ENCODE data around the gene GGA3. TPM values are rescaled to one million over a fixed set of nuclear protein-coding genes. Genes with fewer than 3 reads are reported as not detected.

GGA3 gene
- total and polyA plus RNA-seq, 4 donors, result 4.6 to 17.3 (median 9.2) TPM

DNA sequence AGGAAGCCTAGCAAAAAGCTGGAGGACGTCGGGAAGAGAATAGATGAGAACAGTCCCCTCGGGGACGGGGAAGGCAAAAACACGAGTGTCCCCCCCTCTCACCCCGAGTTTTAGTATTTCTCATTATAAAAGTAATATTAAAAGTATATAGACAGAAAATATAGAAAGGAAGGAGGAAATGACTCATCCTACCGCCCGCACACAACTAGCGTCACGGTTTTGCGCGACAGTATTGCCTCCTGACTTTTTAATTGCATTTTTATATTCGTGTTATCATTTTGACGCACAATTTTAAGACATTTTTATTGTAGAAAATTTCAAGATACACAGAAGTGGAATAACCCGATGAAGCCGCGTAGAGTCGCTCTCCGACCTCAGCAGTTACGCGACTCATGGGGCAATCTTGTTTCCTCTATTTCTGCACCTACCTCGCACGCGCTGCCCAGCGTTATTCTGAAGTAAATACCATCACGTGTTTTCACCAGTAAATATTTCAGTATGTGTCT is 28.5 kb upstream of the GGA3 start (continued):
- TF ChIP-seq TAF1 (conservative IDR thresholded peaks at IDR 0.05), result no peak
- TF ChIP-seq HNF4A (conservative IDR thresholded peaks at IDR 0.05), result no peak
- no peak for TF ChIP-seq EGR1 (IDR thresholded peaks at IDR 0.05; ENCODE audit: low read depth in 2 of 2)
- TF ChIP-seq SP1 (IDR thresholded peaks at IDR 0.05), result no peak
- TF ChIP-seq, protein P1, sequence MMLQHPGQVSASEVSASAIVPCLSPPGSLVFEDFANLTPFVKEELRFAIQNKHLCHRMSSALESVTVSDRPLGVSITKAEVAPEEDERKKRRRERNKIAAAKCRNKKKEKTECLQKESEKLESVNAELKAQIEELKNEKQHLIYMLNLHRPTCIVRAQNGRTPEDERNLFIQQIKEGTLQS (IDR thresholded peaks at IDR 0.05), result no peak
- no peak for TF ChIP-seq NR2F2 (IDR thresholded peaks at IDR 0.05)
- peak; percentile 76 to 86 for TF ChIP-seq JUND (IDR thresholded peaks at IDR 0.05)

DNA sequence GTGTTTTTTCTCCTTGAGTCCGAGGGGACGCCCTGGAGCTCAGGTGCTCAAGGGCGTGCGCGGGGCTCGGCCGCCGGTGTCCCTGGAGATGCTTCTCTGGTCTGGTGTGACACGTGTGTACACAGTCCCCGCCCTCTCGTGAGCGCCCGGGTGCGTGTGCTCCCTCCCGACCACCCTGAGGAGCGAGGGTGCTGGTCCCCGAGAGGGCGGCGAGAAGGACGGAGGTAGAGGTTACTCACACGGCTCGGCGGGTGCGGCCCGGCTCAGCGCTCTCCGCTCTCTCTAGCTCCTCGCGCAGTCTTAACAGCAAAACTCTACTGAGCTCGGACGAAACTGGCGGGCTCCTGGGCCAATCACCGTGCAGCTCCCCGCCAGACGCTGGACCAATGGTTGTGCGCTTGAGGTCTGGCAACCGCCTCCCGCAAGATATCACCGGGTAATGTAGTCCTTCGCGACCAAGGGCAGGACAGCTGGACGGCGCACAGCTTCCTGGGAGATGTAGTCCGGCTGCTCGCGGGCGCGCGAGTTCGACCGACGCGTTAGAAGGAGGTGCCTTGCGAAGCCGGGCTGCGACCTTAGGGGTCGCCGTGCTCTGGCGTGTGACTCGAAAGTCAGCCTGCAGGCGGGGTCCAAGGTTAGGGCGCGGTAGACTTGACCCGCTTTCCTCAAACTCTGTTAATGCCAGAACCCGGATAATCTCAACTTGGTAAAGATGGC is 27.9 kb upstream of the GGA3 start, which contains the start of gene SLC25A19:
Gene SLC25A19 (minus strand): TSS at position 319 of the 717 bp plus-strand sequence. CDS start 2,669 bp downstream, outside the sequence.
- H3K4me1 ChIP-seq (ENCODE audit: control insufficient read depth in 4 of 4, insufficient read depth in 4 of 4, low read length in 3 of 4), result peaks cover 0 to 10% (median 7%) of the 10 kb centered on the region in 4 donors

More for the DNA sequence above, 27.9 kb upstream of the GGA3 start, which contains the start of gene SLC25A19:
- peaks cover 0 to 6% (median 0%) of the 10 kb centered on the region in 4 donors for H3K36me3 ChIP-seq (ENCODE audit: control insufficient read depth in 4 of 4, insufficient read depth in 3 of 4, low read depth in 1 of 4, low read length in 3 of 4)
- WGBS, result under 1% methylated on average over 65 of the region's 65 CpGs
- TF ChIP-seq RAD21 (IDR thresholded peaks at IDR 0.05) (no peak), NR2F2 (IDR thresholded peaks at IDR 0.05) (peak; percentile 86), SP1 (IDR thresholded peaks at IDR 0.05) (peak; percentile 90), JUND (IDR thresholded peaks at IDR 0.05) (no peak), FOXA1 (IDR thresholded peaks at IDR 0.05) (peak; percentile 4), FOXA2 (IDR thresholded peaks at IDR 0.05) (no peak), RXRA (IDR thresholded peaks at IDR 0.05) (peak; percentile 58 to 73), YY1 (IDR thresholded peaks at IDR 0.05) (peak; percentile 93), GABPA (IDR thresholded peaks at IDR 0.05 in 1 of 2, conservative IDR thresholded peaks at IDR 0.05 in 1 of 2) (peak in 1 of 2 donors; percentile 77), TAF1 (conservative IDR thresholded peaks at IDR 0.05) (no peak), HNF4A (conservative IDR thresholded peaks at IDR 0.05) (no peak), EGR1 (IDR thresholded peaks at IDR 0.05; ENCODE audit: low read depth in 2 of 2) (no peak), HNF4G (IDR thresholded peaks at IDR 0.05) (no peak)
- TF ChIP-seq, protein P1 (IDR thresholded peaks at IDR 0.05), result no peak
- TF ChIP-seq, protein P2, sequence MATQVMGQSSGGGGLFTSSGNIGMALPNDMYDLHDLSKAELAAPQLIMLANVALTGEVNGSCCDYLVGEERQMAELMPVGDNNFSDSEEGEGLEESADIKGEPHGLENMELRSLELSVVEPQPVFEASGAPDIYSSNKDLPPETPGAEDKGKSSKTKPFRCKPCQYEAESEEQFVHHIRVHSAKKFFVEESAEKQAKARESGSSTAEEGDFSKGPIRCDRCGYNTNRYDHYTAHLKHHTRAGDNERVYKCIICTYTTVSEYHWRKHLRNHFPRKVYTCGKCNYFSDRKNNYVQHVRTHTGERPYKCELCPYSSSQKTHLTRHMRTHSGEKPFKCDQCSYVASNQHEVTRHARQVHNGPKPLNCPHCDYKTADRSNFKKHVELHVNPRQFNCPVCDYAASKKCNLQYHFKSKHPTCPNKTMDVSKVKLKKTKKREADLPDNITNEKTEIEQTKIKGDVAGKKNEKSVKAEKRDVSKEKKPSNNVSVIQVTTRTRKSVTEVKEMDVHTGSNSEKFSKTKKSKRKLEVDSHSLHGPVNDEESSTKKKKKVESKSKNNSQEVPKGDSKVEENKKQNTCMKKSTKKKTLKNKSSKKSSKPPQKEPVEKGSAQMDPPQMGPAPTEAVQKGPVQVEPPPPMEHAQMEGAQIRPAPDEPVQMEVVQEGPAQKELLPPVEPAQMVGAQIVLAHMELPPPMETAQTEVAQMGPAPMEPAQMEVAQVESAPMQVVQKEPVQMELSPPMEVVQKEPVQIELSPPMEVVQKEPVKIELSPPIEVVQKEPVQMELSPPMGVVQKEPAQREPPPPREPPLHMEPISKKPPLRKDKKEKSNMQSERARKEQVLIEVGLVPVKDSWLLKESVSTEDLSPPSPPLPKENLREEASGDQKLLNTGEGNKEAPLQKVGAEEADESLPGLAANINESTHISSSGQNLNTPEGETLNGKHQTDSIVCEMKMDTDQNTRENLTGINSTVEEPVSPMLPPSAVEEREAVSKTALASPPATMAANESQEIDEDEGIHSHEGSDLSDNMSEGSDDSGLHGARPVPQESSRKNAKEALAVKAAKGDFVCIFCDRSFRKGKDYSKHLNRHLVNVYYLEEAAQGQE (IDR thresholded peaks at IDR 0.05), result peak; percentile 44
- TF ChIP-seq, protein P3, sequence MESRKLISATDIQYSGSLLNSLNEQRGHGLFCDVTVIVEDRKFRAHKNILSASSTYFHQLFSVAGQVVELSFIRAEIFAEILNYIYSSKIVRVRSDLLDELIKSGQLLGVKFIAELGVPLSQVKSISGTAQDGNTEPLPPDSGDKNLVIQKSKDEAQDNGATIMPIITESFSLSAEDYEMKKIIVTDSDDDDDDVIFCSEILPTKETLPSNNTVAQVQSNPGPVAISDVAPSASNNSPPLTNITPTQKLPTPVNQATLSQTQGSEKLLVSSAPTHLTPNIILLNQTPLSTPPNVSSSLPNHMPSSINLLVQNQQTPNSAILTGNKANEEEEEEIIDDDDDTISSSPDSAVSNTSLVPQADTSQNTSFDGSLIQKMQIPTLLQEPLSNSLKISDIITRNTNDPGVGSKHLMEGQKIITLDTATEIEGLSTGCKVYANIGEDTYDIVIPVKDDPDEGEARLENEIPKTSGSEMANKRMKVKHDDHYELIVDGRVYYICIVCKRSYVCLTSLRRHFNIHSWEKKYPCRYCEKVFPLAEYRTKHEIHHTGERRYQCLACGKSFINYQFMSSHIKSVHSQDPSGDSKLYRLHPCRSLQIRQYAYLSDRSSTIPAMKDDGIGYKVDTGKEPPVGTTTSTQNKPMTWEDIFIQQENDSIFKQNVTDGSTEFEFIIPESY (IDR thresholded peaks at IDR 0.05), result peak; percentile 97
- TF ChIP-seq, protein P4, sequence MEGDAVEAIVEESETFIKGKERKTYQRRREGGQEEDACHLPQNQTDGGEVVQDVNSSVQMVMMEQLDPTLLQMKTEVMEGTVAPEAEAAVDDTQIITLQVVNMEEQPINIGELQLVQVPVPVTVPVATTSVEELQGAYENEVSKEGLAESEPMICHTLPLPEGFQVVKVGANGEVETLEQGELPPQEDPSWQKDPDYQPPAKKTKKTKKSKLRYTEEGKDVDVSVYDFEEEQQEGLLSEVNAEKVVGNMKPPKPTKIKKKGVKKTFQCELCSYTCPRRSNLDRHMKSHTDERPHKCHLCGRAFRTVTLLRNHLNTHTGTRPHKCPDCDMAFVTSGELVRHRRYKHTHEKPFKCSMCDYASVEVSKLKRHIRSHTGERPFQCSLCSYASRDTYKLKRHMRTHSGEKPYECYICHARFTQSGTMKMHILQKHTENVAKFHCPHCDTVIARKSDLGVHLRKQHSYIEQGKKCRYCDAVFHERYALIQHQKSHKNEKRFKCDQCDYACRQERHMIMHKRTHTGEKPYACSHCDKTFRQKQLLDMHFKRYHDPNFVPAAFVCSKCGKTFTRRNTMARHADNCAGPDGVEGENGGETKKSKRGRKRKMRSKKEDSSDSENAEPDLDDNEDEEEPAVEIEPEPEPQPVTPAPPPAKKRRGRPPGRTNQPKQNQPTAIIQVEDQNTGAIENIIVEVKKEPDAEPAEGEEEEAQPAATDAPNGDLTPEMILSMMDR (IDR thresholded peaks at IDR 0.05; ENCODE audit: low read depth, low read length, missing input control), result peak; percentile 19
- TF ChIP-seq, protein P5, sequence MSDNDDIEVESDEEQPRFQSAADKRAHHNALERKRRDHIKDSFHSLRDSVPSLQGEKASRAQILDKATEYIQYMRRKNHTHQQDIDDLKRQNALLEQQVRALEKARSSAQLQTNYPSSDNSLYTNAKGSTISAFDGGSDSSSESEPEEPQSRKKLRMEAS (IDR thresholded peaks at IDR 0.05), result peak; percentile 67
- DNase-seq (ENCODE audit: low spot score), result peak; percentile 95
- no peaks in the 10 kb centered on the region for H3K27me3 ChIP-seq (ENCODE audit: control insufficient read depth in 4 of 4, insufficient read depth in 4 of 4, low read length in 3 of 4)
- peak within 1 kb of the TSS; percentile 74 to 76 for H3K9ac ChIP-seq (ENCODE audit: low read depth in 1 of 2, low read length in 2 of 2)
- H3K27ac ChIP-seq (ENCODE audit: low read depth in 1 of 2, low read length in 2 of 2), result peak within 1 kb of the TSS; percentile 81 to 87
- H3K9me3 ChIP-seq (ENCODE audit: control insufficient read depth in 4 of 4, low read length in 3 of 4), result no peaks in the 10 kb centered on the region
- H3K4me3 ChIP-seq (ENCODE audit: low read depth in 1 of 3, low read length in 3 of 3), result peak within 1 kb of the TSS; percentile 58 to 92 (median 91)

Measured in liver (tissue), 9 donors.